DOHH2 (cell line): ENCODE data around the gene DDX49.

ENCODE experiments used
- H3F3A ChIP-seq: fragments of 200-600 bp; sonication (generic), shearing (Covaris generic); 2 replicates; pipeline ENCODE4 v1.6.0; 2016; ENCODE audit warnings: antibody characterized with exemption, mild to moderate bottlenecking; ENCODE audit not compliant: control insufficient read depth, insufficient read depth
- H3K27ac ChIP-seq: fragments of 200-600 bp; sonication (generic); 2 replicates; pipeline ENCODE4 v1.5.1; 2014; ENCODE audit warnings: low read depth, mild to moderate bottlenecking, low read length, moderate library complexity
- H3K27me3 ChIP-seq: fragments of 200-600 bp; sonication (generic); 2 replicates; pipeline ENCODE4 v1.6.1; 2014; ENCODE audit warnings: mild to moderate bottlenecking, low read length, mixed read lengths; ENCODE audit not compliant: control insufficient read depth
- H3K36me3 ChIP-seq: fragments of 200-600 bp; sonication (generic); 2 replicates; pipeline ENCODE4 v1.6.1; 2014; ENCODE audit warnings: mild to moderate bottlenecking, low read length, moderate library complexity, mixed read lengths; ENCODE audit not compliant: control insufficient read depth
- H3K4me1 ChIP-seq: fragments of 200-600 bp; sonication (generic); 2 replicates; pipeline ENCODE4 v1.6.1; 2014; ENCODE audit warnings: mild to moderate bottlenecking, low read length, mixed read lengths; ENCODE audit not compliant: control insufficient read depth
- H3K4me2 ChIP-seq: fragments of 200-600 bp; sonication (generic); 2 replicates; pipeline ENCODE4 v1.6.0; 2014; ENCODE audit warnings: mild to moderate bottlenecking, low read length, moderate library complexity
- H3K4me3 ChIP-seq: fragments of 200-600 bp; sonication (generic); 2 replicates; pipeline ENCODE4 v1.5.1; 2014; ENCODE audit warnings: mild to moderate bottlenecking, low read length, mixed read lengths
- H3K79me2 ChIP-seq: fragments of 200-600 bp; sonication (generic); 2 replicates; pipeline ENCODE4 v1.6.1; 2014; ENCODE audit warnings: mild to moderate bottlenecking, low read length, mixed read lengths; ENCODE audit not compliant: control insufficient read depth
- H3K9me2 ChIP-seq: fragments of 200-600 bp; sonication (generic); replicated peaks from 2 replicates; pipeline ENCODE4 v1.6.1; 2014; ENCODE audit warnings: mild to moderate bottlenecking, low read length, mixed read lengths; ENCODE audit not compliant: control insufficient read depth
- H3K9me3 ChIP-seq: fragments of 200-600 bp; sonication (generic); 2 replicates; pipeline ENCODE4 v1.6.1; 2014; ENCODE audit warnings: antibody characterized with exemption, low read length, mixed read lengths; ENCODE audit not compliant: control insufficient read depth, insufficient read depth
- H4K20me1 ChIP-seq: fragments of 200-600 bp; sonication (generic); 2 replicates; pipeline ENCODE4 v1.6.0; 2014; ENCODE audit warnings: low read depth, mild to moderate bottlenecking, antibody characterized with exemption, low read length, moderate library complexity; ENCODE audit not compliant: control insufficient read depth, insufficient read depth
- CTCF ChIP-seq: fragments of 200-600 bp; sonication (generic); IDR thresholded peaks from one replicate; pipeline ENCODE4 v1.5.1; 2014; ENCODE audit warnings: antibody characterized with exemption, mild to moderate bottlenecking, low read depth, low read length; ENCODE audit not compliant: poor library complexity, severe bottlenecking
- EZH2phosphoT487 ChIP-seq: fragments of 200-600 bp; sonication (generic); IDR thresholded peaks from 2 replicates; pipeline ENCODE4 v1.6.1; 2017; ENCODE audit warnings: borderline replicate concordance, mild to moderate bottlenecking, antibody characterized with exemption, low read length, moderate library complexity, mixed read lengths

The DDX49 gene

GRCh38 chr19:18910010-18910409 is 9.5 kb upstream of the DDX49 start:
- H3K4me1 ChIP-seq: no peaks in the 10 kb centered on the region
- H3K79me2 ChIP-seq: peaks cover 24% of the 10 kb centered on the region
- no peaks in the 10 kb centered on the region for H3K9me2 ChIP-seq
- no peaks in the 10 kb centered on the region for H3K9me3 ChIP-seq
- H3K27ac ChIP-seq: no peak overlapping the region
- H3K4me2 ChIP-seq: no peak overlapping the region
- no peaks in the 10 kb centered on the region for H3K27me3 ChIP-seq
- no peak for TF ChIP-seq CTCF
- TF ChIP-seq EZH2phosphoT487: no peak
- peaks cover 57% of the 10 kb centered on the region for H3K36me3 ChIP-seq
- H4K20me1 ChIP-seq: no peaks in the 10 kb centered on the region; the same call in 1 of the 2 replicates
- no peak overlapping the region for H3K4me3 ChIP-seq
- H3F3A ChIP-seq: no peaks in the 10 kb centered on the region

- H3K9me3 ChIP-seq: no peaks in the 10 kb centered on the region
- H3K79me2 ChIP-seq: peaks cover 33% of the 10 kb centered on the region
- H3K9me2 ChIP-seq: no peaks in the 10 kb centered on the region
- H3F3A ChIP-seq: no peaks in the 10 kb centered on the region
- H3K36me3 ChIP-seq: peaks cover 62% of the 10 kb centered on the region
- TF ChIP-seq CTCF (no peak), EZH2phosphoT487 (no peak)
- H3K27ac ChIP-seq: no peak overlapping the region
- H3K4me1 ChIP-seq: peaks cover 5% of the 10 kb centered on the region; the same call in 1 of the 2 replicates
- no peak overlapping the region for H3K4me2 ChIP-seq
- H3K27me3 ChIP-seq: no peaks in the 10 kb centered on the region
- no peaks in the 10 kb centered on the region; the same call in 1 of the 2 replicates for H4K20me1 ChIP-seq
- no peak overlapping the region for H3K4me3 ChIP-seq
Observed at GRCh38 chr19:18910801-18911436, 8.6 kb upstream of the DDX49 start.

- peaks cover 10% of the 10 kb centered on the region for H3K4me1 ChIP-seq
- no peaks in the 10 kb centered on the region for H3K9me3 ChIP-seq
- H4K20me1 ChIP-seq: no peaks in the 10 kb centered on the region; the same call in 1 of the 2 replicates
- H3K4me3 ChIP-seq: no peak overlapping the region
- H3K4me2 ChIP-seq: no peak overlapping the region
- no peaks in the 10 kb centered on the region for H3K9me2 ChIP-seq
- peaks cover 46% of the 10 kb centered on the region for H3K36me3 ChIP-seq
- H3K27me3 ChIP-seq: no peaks in the 10 kb centered on the region
- no peaks in the 10 kb centered on the region for H3F3A ChIP-seq
- H3K79me2 ChIP-seq: peaks cover 53% of the 10 kb centered on the region
- no peak for TF ChIP-seq CTCF
- TF ChIP-seq EZH2phosphoT487: no peak
- H3K27ac ChIP-seq: no peak overlapping the region
Observed at GRCh38 chr19:18912933-18913332, 6.6 kb upstream of the DDX49 start.
